CD4-positive, alpha-beta T cell (primary cell): Measurements from ENCODE around the gene PATJ. TPM values are rescaled to one million over a fixed set of nuclear protein-coding genes. Genes with fewer than 3 reads are reported as not detected.
"Not testable (repeated sequence)": the region's sequence is repeated elsewhere in the genome, so short reads cannot be mapped to it uniquely, and the experiment has no call there.

Source experiments
- ATAC-seq: fragments of 200-7000 bp; cut with Tn5 transposase; one replicate; pipeline ENCODE4 v1.10.0; 2022; ENCODE audit warnings: mild to moderate bottlenecking; ENCODE audit not compliant: poor library complexity
- CTCF ChIA-PET: fragments of 350-600 bp; sonication (Branson Sonifier 250); formaldehyde crosslinking; loops from one replicate; lab custom pipeline; 2021; ENCODE audit warnings: antibody characterized with exemption, inconsistent platforms; lab: Charles Lee
- POLR2A ChIA-PET: fragments of 350-600 bp; sonication (Branson Sonifier 250); formaldehyde crosslinking; loops from one replicate; lab custom pipeline; 2021; ENCODE audit warnings: antibody characterized with exemption, inconsistent platforms; lab: Charles Lee
- DNase-seq, 14 experiments: peaks; one replicate each; pipeline ENCODE4 v3.0.0-alpha.2; 2013 to 2020; ENCODE audit warnings: mixed read lengths in 2 of 14
- H3K27ac ChIP-seq, 2 donors: one replicate each; pipeline versions ENCODE4 v1.5.1 to v1.7.0; 2013; ENCODE audit warnings: low read length in 2 of 2, low read depth in 1 of 2, mild to moderate bottlenecking in 1 of 2
- H3K27me3 ChIP-seq, 2 experiments: 1 replicate in 1 of 2; 2 replicates in 1 of 2; pipeline versions ENCODE4 v1.6.1 to v1.7.0; 2013; ENCODE audit warnings: low read length in 2 of 2, control low read depth in 1 of 2, mild to moderate bottlenecking in 1 of 2, moderate library complexity in 1 of 2; ENCODE audit not compliant: insufficient read depth in 2 of 2, control insufficient read depth in 1 of 2
- H3K36me3 ChIP-seq: one replicate; pipeline ENCODE4 v1.6.1; 2013; ENCODE audit warnings: low read length, control low read depth; ENCODE audit not compliant: insufficient read depth
- H3K4me1 ChIP-seq: one replicate; pipeline ENCODE4 v1.6.1; 2013; ENCODE audit warnings: low read length, control low read depth; ENCODE audit not compliant: insufficient read depth
- H3K4me3 ChIP-seq: one replicate; pipeline ENCODE4 v1.5.1; 2013; ENCODE audit warnings: mild to moderate bottlenecking, low read length, moderate library complexity
- H3K9me3 ChIP-seq, 2 experiments: 1 replicate in 1 of 2; 2 replicates in 1 of 2; pipeline versions ENCODE4 v1.6.1 to v1.7.0; 2013; ENCODE audit warnings: low read length in 2 of 2, mild to moderate bottlenecking in 2 of 2, control low read depth in 1 of 2, moderate library complexity in 1 of 2; ENCODE audit not compliant: control insufficient read depth in 1 of 2, insufficient read depth in 1 of 2
- H3K27ac Mint-ChIP-seq: one replicate; pipeline ENCODE4 v1.8.0; 2020; ENCODE audit warnings: mixed read lengths
- H3K27me3 Mint-ChIP-seq: one replicate; pipeline ENCODE4 v1.8.0; 2021; ENCODE audit warnings: mixed read lengths
- H3K36me3 Mint-ChIP-seq: one replicate; pipeline ENCODE4 v1.8.0; 2021; ENCODE audit warnings: low read depth, mixed read lengths
- H3K4me1 Mint-ChIP-seq: one replicate; pipeline ENCODE4 v1.8.0; 2021; ENCODE audit warnings: low read depth, mixed read lengths
- H3K4me3 Mint-ChIP-seq: one replicate; pipeline ENCODE4 v1.8.0; 2020; ENCODE audit warnings: mild to moderate bottlenecking, mixed read lengths
- H3K9me3 Mint-ChIP-seq: one replicate; pipeline ENCODE4 v1.8.0; 2020; ENCODE audit warnings: mixed read lengths
- intact Hi-C, 2 experiments: fragments of 100-400 bp; cut with DNase I in 1 of 2; cut with micrococcal nuclease in 1 of 2; formaldehyde crosslinking; loops; one replicate each; pipeline versions ENCODE4 v1.15.1 to v1.9.0; 2023 to 2025; cut with DNase I, micrococcal nuclease
- total RNA-seq, 174 experiments: library from RNA in 2 of 174; stranded (reverse) in 2 of 174; gene quantifications; one replicate each; pipeline ENCODE4 v1.2.3 and lab custom pipeline; 2021 to 2026
- TF ChIP-seq, protein P1 (sequence below): fragments of 200-600 bp; IDR thresholded peaks from one replicate; pipeline ENCODE4 v1.8.0; 2022; ENCODE audit warnings: antibody characterized with exemption, mild to moderate bottlenecking

PATJ gene
- total RNA-seq, 2 experiments from 2014 or later: 50.4 to 54.1 TPM

DNA sequence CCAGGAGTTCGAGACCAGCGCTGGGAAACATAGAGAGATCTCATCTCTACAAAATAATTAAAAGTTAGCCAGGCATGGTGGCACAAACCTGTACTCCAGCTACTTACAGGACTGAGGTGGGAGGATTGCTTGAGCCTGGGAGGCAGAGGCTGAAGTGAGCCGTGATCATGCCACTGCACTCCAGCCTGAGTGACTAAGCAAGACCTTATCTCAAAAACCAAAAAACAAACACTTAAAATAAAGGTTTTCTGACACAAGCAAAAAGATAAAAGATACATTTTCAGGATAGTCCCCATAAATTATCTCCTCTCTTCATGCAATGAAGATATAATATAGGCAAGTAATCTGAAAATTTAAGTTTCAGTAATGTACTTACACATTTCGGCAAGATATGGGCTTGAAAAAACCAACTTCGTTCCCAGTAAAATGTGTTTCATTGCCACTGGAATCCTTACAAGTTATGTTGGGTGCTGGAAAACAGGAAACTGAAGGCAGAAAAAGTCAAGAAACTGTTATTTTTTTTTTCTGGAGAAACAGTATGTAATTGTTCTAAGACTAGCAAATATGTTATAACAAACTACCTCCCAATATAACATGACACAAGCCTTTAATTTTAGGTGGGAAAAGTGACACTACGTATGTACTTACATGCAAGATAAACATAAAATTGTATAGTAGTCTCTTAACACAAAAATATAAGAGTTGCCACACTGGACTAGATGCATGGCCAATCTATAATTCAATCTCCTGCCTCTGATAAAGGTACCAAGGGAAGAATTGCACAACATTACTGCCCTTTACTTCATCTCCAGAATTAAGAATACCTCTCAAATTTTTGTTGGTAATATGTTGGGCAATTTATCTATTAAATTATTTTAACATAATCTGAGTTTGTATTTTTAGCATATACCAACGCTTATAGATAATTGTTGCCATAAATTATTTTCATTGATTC, 33.0 kb upstream of the PATJ start:
- intact Hi-C loops: no loop called here

DNA sequence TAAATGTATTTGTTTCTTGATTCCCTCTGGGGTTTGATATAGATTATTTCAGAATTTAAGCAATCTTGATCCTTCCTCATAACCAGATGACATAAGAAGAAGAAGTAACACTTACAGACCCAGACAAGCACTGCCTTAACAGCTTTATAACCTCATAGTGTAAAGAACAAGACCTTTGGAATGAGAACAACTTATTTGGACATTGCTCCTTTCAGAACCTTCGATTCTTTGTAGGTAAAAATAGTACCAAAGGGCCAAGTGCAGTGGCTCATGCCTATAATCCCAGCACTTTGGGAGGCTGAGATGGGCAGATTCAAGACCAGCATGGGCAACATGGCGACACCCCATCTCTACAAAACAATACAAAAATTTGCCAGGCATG, 32.4 kb upstream of the PATJ start:
- peaks cover 61% of the 10 kb centered on the region for H3K36me3 Mint-ChIP-seq
- H3K27me3 Mint-ChIP-seq: no peaks in the 10 kb centered on the region
- Histone ChIP-seq H3K4me3 (no peak overlapping the region), H3K27me3 (no peaks in the 10 kb centered on the region), H3K9me3 (no peaks in the 10 kb centered on the region), H3K4me1 (no peaks in the 10 kb centered on the region), H3K27ac (no peak overlapping the region), H3K36me3 (peaks cover 58% of the 10 kb centered on the region)
- no peaks in the 10 kb centered on the region for H3K9me3 Mint-ChIP-seq
- H3K4me1 Mint-ChIP-seq: peaks cover 14% of the 10 kb centered on the region
- ChIA-PET POLR2A (no interaction called here), CTCF (no interaction called here)
- ATAC-seq (no peak), DNase-seq (no peak)
- intact Hi-C loops: loop anchor here in 1 of 2 experiments (5.0 kb wide), 1 partner anchor 52 kb away; no protein-coding TSS in a partner anchor
- TF ChIP-seq, protein P1, sequence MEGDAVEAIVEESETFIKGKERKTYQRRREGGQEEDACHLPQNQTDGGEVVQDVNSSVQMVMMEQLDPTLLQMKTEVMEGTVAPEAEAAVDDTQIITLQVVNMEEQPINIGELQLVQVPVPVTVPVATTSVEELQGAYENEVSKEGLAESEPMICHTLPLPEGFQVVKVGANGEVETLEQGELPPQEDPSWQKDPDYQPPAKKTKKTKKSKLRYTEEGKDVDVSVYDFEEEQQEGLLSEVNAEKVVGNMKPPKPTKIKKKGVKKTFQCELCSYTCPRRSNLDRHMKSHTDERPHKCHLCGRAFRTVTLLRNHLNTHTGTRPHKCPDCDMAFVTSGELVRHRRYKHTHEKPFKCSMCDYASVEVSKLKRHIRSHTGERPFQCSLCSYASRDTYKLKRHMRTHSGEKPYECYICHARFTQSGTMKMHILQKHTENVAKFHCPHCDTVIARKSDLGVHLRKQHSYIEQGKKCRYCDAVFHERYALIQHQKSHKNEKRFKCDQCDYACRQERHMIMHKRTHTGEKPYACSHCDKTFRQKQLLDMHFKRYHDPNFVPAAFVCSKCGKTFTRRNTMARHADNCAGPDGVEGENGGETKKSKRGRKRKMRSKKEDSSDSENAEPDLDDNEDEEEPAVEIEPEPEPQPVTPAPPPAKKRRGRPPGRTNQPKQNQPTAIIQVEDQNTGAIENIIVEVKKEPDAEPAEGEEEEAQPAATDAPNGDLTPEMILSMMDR: no peak
- no peak overlapping the region for H3K4me3 Mint-ChIP-seq
- H3K27ac Mint-ChIP-seq: no peak overlapping the region

More for the DNA sequence above, 33.0 kb upstream of the PATJ start:
- Histone ChIP-seq H3K9me3 (no peaks in the 10 kb centered on the region), H3K4me1 (no peaks in the 10 kb centered on the region), H3K27ac (no peak overlapping the region), H3K4me3 (no peak overlapping the region), H3K27me3 (no peaks in the 10 kb centered on the region), H3K36me3 (peaks cover 62% of the 10 kb centered on the region)
- peaks cover 10% of the 10 kb centered on the region for H3K4me1 Mint-ChIP-seq
- DNase-seq (no peak), ATAC-seq (no peak)
- no peak overlapping the region for H3K4me3 Mint-ChIP-seq
- peaks cover 64% of the 10 kb centered on the region for H3K36me3 Mint-ChIP-seq
- POLR2A ChIA-PET: no interaction called here
- no peaks in the 10 kb centered on the region for H3K9me3 Mint-ChIP-seq
- TF ChIP-seq, protein P1: no peak
- no peaks in the 10 kb centered on the region for H3K27me3 Mint-ChIP-seq
- CTCF ChIA-PET: no interaction called here
- H3K27ac Mint-ChIP-seq: no peak overlapping the region

DNA sequence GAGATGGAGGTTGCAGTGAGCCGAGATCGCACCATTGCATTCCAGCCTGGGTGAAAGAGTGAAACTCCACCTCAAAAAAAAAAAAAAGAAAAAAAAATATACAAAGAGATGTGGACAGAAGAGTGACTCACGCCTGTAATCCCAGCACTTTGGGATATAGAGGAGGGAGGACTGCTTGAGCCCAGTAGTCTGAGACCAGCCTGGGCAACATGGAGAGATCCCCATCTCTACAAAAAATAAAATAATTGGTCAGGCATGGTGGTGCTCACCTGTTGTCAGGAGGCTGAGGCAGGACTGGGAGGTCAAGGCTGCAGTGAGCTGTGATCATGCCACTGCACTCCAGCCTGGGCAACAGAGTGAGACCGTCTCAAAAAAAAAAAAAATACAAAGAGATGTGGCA, 31.0 kb upstream of the PATJ start:
- H3K9me3 Mint-ChIP-seq, H3K9me3 ChIP-seq, H3K4me3 Mint-ChIP-seq, POLR2A ChIA-PET, CTCF ChIA-PET, H3K27ac Mint-ChIP-seq, H3K27me3 ChIP-seq, ATAC-seq, H3K27ac ChIP-seq, H3K4me3 ChIP-seq, H3K27me3 Mint-ChIP-seq, H3K4me1 ChIP-seq, DNase-seq: not testable (repeated sequence)
- peaks cover 48% of the 10 kb centered on the region for H3K36me3 ChIP-seq
- intact Hi-C loops: loop anchor here in 1 of 2 experiments (5.0 kb wide), 1 partner anchor 51 kb away; no protein-coding TSS in a partner anchor
- Mint-ChIP-seq H3K4me1 (peaks cover 16% of the 10 kb centered on the region), H3K36me3 (peaks cover 57% of the 10 kb centered on the region)
